22Rv1 (cell line): Measurements from ENCODE around the gene ZNFX1.

Source experiments
- ZFX ChIP-seq: fragments of 450-650 bp; IDR thresholded peaks from 2 replicates; pipeline ENCODE4 v1.6.1; 2017; ENCODE audit warnings: antibody characterized with exemption, borderline replicate concordance
- TF ChIP-seq, protein P1 (sequence below): fragments of 450-650 bp; IDR thresholded peaks from 2 replicates; pipeline ENCODE4 v1.5.1; 2017; ENCODE audit warnings: mild to moderate bottlenecking

DNA sequence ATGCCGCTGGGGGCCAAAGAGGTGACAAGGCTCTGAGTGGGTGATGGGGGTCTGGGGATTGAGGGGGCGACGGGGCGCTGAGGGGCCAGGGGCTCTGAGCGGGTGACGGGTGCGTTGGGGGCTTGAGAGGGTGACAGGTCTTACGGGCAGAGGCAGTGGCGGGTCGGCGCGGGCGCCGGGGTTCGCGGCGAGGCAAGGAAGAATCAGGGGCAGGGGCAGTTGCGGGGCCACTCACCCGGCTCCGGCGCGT lies 146 bp downstream of the ZNFX1 start:
- TF ChIP-seq, protein P1, sequence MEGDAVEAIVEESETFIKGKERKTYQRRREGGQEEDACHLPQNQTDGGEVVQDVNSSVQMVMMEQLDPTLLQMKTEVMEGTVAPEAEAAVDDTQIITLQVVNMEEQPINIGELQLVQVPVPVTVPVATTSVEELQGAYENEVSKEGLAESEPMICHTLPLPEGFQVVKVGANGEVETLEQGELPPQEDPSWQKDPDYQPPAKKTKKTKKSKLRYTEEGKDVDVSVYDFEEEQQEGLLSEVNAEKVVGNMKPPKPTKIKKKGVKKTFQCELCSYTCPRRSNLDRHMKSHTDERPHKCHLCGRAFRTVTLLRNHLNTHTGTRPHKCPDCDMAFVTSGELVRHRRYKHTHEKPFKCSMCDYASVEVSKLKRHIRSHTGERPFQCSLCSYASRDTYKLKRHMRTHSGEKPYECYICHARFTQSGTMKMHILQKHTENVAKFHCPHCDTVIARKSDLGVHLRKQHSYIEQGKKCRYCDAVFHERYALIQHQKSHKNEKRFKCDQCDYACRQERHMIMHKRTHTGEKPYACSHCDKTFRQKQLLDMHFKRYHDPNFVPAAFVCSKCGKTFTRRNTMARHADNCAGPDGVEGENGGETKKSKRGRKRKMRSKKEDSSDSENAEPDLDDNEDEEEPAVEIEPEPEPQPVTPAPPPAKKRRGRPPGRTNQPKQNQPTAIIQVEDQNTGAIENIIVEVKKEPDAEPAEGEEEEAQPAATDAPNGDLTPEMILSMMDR: no peak
- TF ChIP-seq ZFX: no peak
